COR-L47 (cell line): ENCODE results near the gene FAM131A.

Experiments
- DNase-seq: peaks from one replicate; lab custom pipeline; 2025; lab: John Stamatoyannopoulos, UW

The FAM131A gene

GRCh38 chr3:184395320-184395660 is 57.9 kb downstream of the FAM131A start:
- no peak for DNase-seq
